ENCODE results near the gene TMEM88. TPM values are rescaled to one million over a fixed set of nuclear protein-coding genes. Genes with fewer than 3 reads are reported as not detected.

Gene TMEM88
- total RNA-seq, 2 experiments from 2014 or later: 29.3 to 29.6 TPM

- peaks cover 69% of the 10 kb centered on the region for H3K36me3 Mint-ChIP-seq (ENCODE audit: low read depth)
- ATAC-seq (ENCODE audit: poor library complexity): peak; percentile 37
- H3K27me3 ChIP-seq (ENCODE audit: control insufficient read depth in 1 of 2, insufficient read depth in 2 of 2, low read length in 2 of 2): no peaks in the 10 kb centered on the region
- peaks cover 75% of the 10 kb centered on the region for H3K4me1 ChIP-seq (ENCODE audit: insufficient read depth, low read length)
- CTCF ChIA-PET: interaction anchor here (0.8 to 1.9 kb wide), 5 partner anchors 8 to 146 kb away, joined by 3 to 13 read pairs (median 4); no protein-coding TSS in a partner anchor
- POLR2A ChIA-PET: interaction anchor here (0.6 to 10.1 kb wide), 10 partner anchors 8 to 600 kb away, joined by 3 to 83 read pairs (median 5); partner anchors contain the start of genes CNTROB, CYB5D1, GABARAP and KDM6B
- peaks cover 51% of the 10 kb centered on the region for H3K4me1 Mint-ChIP-seq (ENCODE audit: low read depth)
- H3K9me3 ChIP-seq (ENCODE audit: control insufficient read depth in 1 of 2, insufficient read depth in 1 of 2, low read length in 2 of 2): no peaks in the 10 kb centered on the region
- H3K4me3 ChIP-seq (ENCODE audit: low read length): peak overlapping the region; percentile 84
- H3K4me3 Mint-ChIP-seq: peak overlapping the region; percentile 92
- peak; percentile 71 to 99 (median 92) for DNase-seq
- peaks cover 10% of the 10 kb centered on the region for H3K27me3 Mint-ChIP-seq
- intact Hi-C loops (cut with DNase I, micrococcal nuclease): loop anchor here (1.0 to 10.0 kb wide), 7 partner anchors 8 to 608 kb away; partner anchors contain the start of genes DVL2 (in 2 of the 2), PHF23 (in 2 of the 2), KDM6B (in 1 of the 2) and NAA38 (in 1 of the 2)
- peaks cover 33% of the 10 kb centered on the region for H3K36me3 ChIP-seq (ENCODE audit: insufficient read depth, low read length)
- TF ChIP-seq CTCF (IDR thresholded peaks at IDR 0.05): no peak
- H3K27ac ChIP-seq (ENCODE audit: low read depth in 1 of 2, low read length in 2 of 2): peak overlapping the region; percentile 100
- H3K27ac Mint-ChIP-seq: peak overlapping the region; percentile 90
- no peaks in the 10 kb centered on the region for H3K9me3 Mint-ChIP-seq
Observed at GRCh38 chr17:7842380-7843256, 12.2 kb upstream of the TMEM88 start.

GRCh38 chr17:7843257-7843535 is 11.7 kb upstream of the TMEM88 start:
- H3K4me3 ChIP-seq (ENCODE audit: low read length): peak overlapping the region; percentile 84
- H3K27me3 Mint-ChIP-seq: peaks cover 10% of the 10 kb centered on the region

More at GRCh38 chr17:7843257-7843535, 11.7 kb upstream of the TMEM88 start:
- Mint-ChIP-seq H3K4me3 (peak overlapping the region; percentile 92), H3K4me1 (ENCODE audit: low read depth) (peaks cover 48% of the 10 kb centered on the region), H3K27ac (peak overlapping the region; percentile 90), H3K36me3 (ENCODE audit: low read depth) (peaks cover 71% of the 10 kb centered on the region), H3K9me3 (no peaks in the 10 kb centered on the region)
- H3K36me3 ChIP-seq (ENCODE audit: insufficient read depth, low read length): peaks cover 38% of the 10 kb centered on the region
- intact Hi-C loops (cut with DNase I, micrococcal nuclease): loop anchor here (2.0 to 10.0 kb wide), 5 partner anchors 14 to 608 kb away; partner anchors contain the start of genes DVL2 (in 2 of the 2), PHF23 (in 2 of the 2), NAA38 (in 1 of the 2) and POLR2A (in 1 of the 2)
- H3K27me3 ChIP-seq (ENCODE audit: control insufficient read depth in 1 of 2, insufficient read depth in 2 of 2, low read length in 2 of 2): no peaks in the 10 kb centered on the region
- peaks cover 71% of the 10 kb centered on the region for H3K4me1 ChIP-seq (ENCODE audit: insufficient read depth, low read length)
- no peak for ATAC-seq (ENCODE audit: poor library complexity)
- ChIA-PET CTCF (interaction anchor here (1.6 to 1.7 kb wide), 2 partner anchors 8 kb away, joined by 4 to 13 read pairs; no protein-coding TSS in a partner anchor), POLR2A (interaction anchor here (0.7 to 10.1 kb wide), 5 partner anchors 8 to 601 kb away, joined by 3 to 83 read pairs (median 5); partner anchors contain the start of genes CNTROB, CYB5D1, GABARAP and KDM6B)
- peak overlapping the region; percentile 100 for H3K27ac ChIP-seq (ENCODE audit: low read depth in 1 of 2, low read length in 2 of 2)
- H3K9me3 ChIP-seq (ENCODE audit: control insufficient read depth in 1 of 2, insufficient read depth in 1 of 2, low read length in 2 of 2): no peaks in the 10 kb centered on the region
- no peak for DNase-seq
- TF ChIP-seq CTCF (IDR thresholded peaks at IDR 0.05): no peak
